ENCODE measurements around the gene EMP2. TPM values are rescaled to one million over a fixed set of nuclear protein-coding genes. Genes with fewer than 3 reads are reported as not detected.

Gene EMP2
- total RNA-seq, 2 donors from 2014 or later = 19.0 to 20.7 TPM

- no peak for DNase-seq
- H3K9me3 ChIP-seq (ENCODE audit: control insufficient read depth, low read length) = no peaks in the 10 kb centered on the region
- H3K27me3 ChIP-seq (ENCODE audit: control insufficient read depth, insufficient read depth, low read length, poor library complexity, severe bottlenecking) = no peaks in the 10 kb centered on the region
- H3K36me3 ChIP-seq (ENCODE audit: control insufficient read depth, insufficient read depth, low read length) = no peaks in the 10 kb centered on the region
- no peak overlapping the region for H3K27ac ChIP-seq (ENCODE audit: low read depth, low read length)
- peaks cover 4% of the 10 kb centered on the region for H3K4me1 ChIP-seq (ENCODE audit: control insufficient read depth, insufficient read depth, low read length)
- Mint-ChIP-seq H3K4me3 (no peak overlapping the region), H3K27me3 (ENCODE audit: insufficient read depth) (peaks cover 5% of the 10 kb centered on the region), H3K4me1 (peaks cover 4% of the 10 kb centered on the region), H3K27ac (no peak overlapping the region), H3K36me3 (ENCODE audit: low read depth) (no peaks in the 10 kb centered on the region), H3K9me3 (peaks cover 4% of the 10 kb centered on the region)
- H3K4me3 ChIP-seq (ENCODE audit: low read length) = no peak overlapping the region
- WGBS, 2 experiments (ENCODE audit: insufficient coverage in 1 of 2, insufficient read length in 1 of 2) = 83 to 85% methylated on average over 4 to 6 of the region's 6 CpGs
- TF ChIP-seq CTCF (conservative IDR thresholded peaks at IDR 0.05) = no peak
- no peak overlapping the region for H3K9ac ChIP-seq (ENCODE audit: extremely low read depth, low read length, poor library complexity, severe bottlenecking)
These were observed 31.5 kb upstream of the EMP2 start for GRCh38 chr16:10611825-10612342.

GRCh38 chr16:10610499-10611184 lies 30.2 kb upstream of the EMP2 start:
- no peak for TF ChIP-seq CTCF (conservative IDR thresholded peaks at IDR 0.05)
- 91 to 96% methylated on average over 10 to 13 of the region's 13 CpGs for WGBS, 2 experiments (ENCODE audit: insufficient coverage in 1 of 2, insufficient read length in 1 of 2)
- Mint-ChIP-seq H3K36me3 (ENCODE audit: low read depth) (no peaks in the 10 kb centered on the region), H3K27me3 (ENCODE audit: insufficient read depth) (peaks cover 5% of the 10 kb centered on the region), H3K4me3 (no peak overlapping the region), H3K4me1 (no peaks in the 10 kb centered on the region), H3K27ac (no peak overlapping the region), H3K9me3 (peaks cover 4% of the 10 kb centered on the region)
- DNase-seq = no peak
- no peaks in the 10 kb centered on the region for H3K27me3 ChIP-seq (ENCODE audit: control insufficient read depth, insufficient read depth, low read length, poor library complexity, severe bottlenecking)
- no peaks in the 10 kb centered on the region for H3K4me1 ChIP-seq (ENCODE audit: control insufficient read depth, insufficient read depth, low read length)
- H3K36me3 ChIP-seq (ENCODE audit: control insufficient read depth, insufficient read depth, low read length) = no peaks in the 10 kb centered on the region
- H3K9ac ChIP-seq (ENCODE audit: extremely low read depth, low read length, poor library complexity, severe bottlenecking) = no peak overlapping the region
- no peak overlapping the region for H3K4me3 ChIP-seq (ENCODE audit: low read length)
- H3K27ac ChIP-seq (ENCODE audit: low read depth, low read length) = no peak overlapping the region
- H3K9me3 ChIP-seq (ENCODE audit: control insufficient read depth, low read length) = no peaks in the 10 kb centered on the region

- H3K9me3 Mint-ChIP-seq = peaks cover 4% of the 10 kb centered on the region
- no peaks in the 10 kb centered on the region for H3K4me1 Mint-ChIP-seq
- no peaks in the 10 kb centered on the region for H3K36me3 Mint-ChIP-seq (ENCODE audit: low read depth)
- DNase-seq = no peak
- Histone ChIP-seq H3K27ac (ENCODE audit: low read depth, low read length) (no peak overlapping the region), H3K9me3 (ENCODE audit: control insufficient read depth, low read length) (no peaks in the 10 kb centered on the region), H3K9ac (ENCODE audit: extremely low read depth, low read length, poor library complexity, severe bottlenecking) (no peak overlapping the region), H3K4me3 (ENCODE audit: low read length) (no peak overlapping the region), H3K4me1 (ENCODE audit: control insufficient read depth, insufficient read depth, low read length) (no peaks in the 10 kb centered on the region), H3K27me3 (ENCODE audit: control insufficient read depth, insufficient read depth, low read length, poor library complexity, severe bottlenecking) (no peaks in the 10 kb centered on the region), H3K36me3 (ENCODE audit: control insufficient read depth, insufficient read depth, low read length) (no peaks in the 10 kb centered on the region)
- TF ChIP-seq CTCF (conservative IDR thresholded peaks at IDR 0.05) = no peak
- H3K27ac Mint-ChIP-seq = no peak overlapping the region
- peaks cover 8% of the 10 kb centered on the region for H3K27me3 Mint-ChIP-seq (ENCODE audit: insufficient read depth)
- H3K4me3 Mint-ChIP-seq = no peak overlapping the region
- WGBS, 2 experiments (ENCODE audit: insufficient coverage in 1 of 2, insufficient read length in 1 of 2) = 87 to 92% methylated on average over 5 to 7 of the region's 7 CpGs
These were observed 29.0 kb upstream of the EMP2 start for GRCh38 chr16:10609402-10609774.
